Mesenchymal stem cell (in vitro differentiated cells and primary cell): ENCODE data around the gene EP400.

Experiments
- DNase-seq: peaks from one replicate; pipeline ENCODE4 v3.0.0-alpha.2; 2013
- H2AFZ ChIP-seq: one replicate; pipeline ENCODE4 v1.6.1; 2013; ENCODE audit warnings: low read depth, mild to moderate bottlenecking, control low read depth, inconsistent platforms, low read length, moderate library complexity
- H2AK5ac ChIP-seq: 2 replicates; pipeline ENCODE4 v1.6.1; 2013; ENCODE audit warnings: low read length, moderate library complexity, mild to moderate bottlenecking, inconsistent platforms; ENCODE audit not compliant: severe bottlenecking
- H2BK120ac ChIP-seq: one replicate; pipeline ENCODE4 v1.6.1; 2013; ENCODE audit warnings: low read depth, mild to moderate bottlenecking, inconsistent platforms, low read length, moderate library complexity
- H2BK12ac ChIP-seq, 2 experiments: one replicate each; pipeline ENCODE4 v1.6.1; 2013; ENCODE audit warnings: inconsistent platforms in 2 of 2, low read length in 2 of 2, mild to moderate bottlenecking in 2 of 2, moderate library complexity in 2 of 2, control low read depth in 1 of 2
- H2BK15ac ChIP-seq: one replicate; pipeline ENCODE4 v1.6.1; 2013; ENCODE audit warnings: mild to moderate bottlenecking, low read depth, inconsistent platforms; ENCODE audit not compliant: poor library complexity, severe bottlenecking
- H2BK5ac ChIP-seq: 2 replicates; pipeline ENCODE4 v1.6.1; 2013; ENCODE audit warnings: low read depth, mild to moderate bottlenecking, low read length, control low read depth, inconsistent platforms; ENCODE audit not compliant: poor library complexity, severe bottlenecking
- H3K14ac ChIP-seq, 2 experiments: one replicate each; pipeline ENCODE4 v1.6.1; 2013; ENCODE audit warnings: inconsistent platforms in 2 of 2, low read length in 2 of 2, control low read depth in 1 of 2, mild to moderate bottlenecking in 1 of 2, moderate library complexity in 1 of 2
- H3K18ac ChIP-seq, 2 experiments: one replicate each; pipeline ENCODE4 v1.6.1; 2013; ENCODE audit warnings: inconsistent platforms in 2 of 2, low read length in 2 of 2, control low read depth in 1 of 2, low read depth in 1 of 2, mild to moderate bottlenecking in 1 of 2
- H3K23ac ChIP-seq, 2 experiments: one replicate each; pipeline ENCODE4 v1.6.1; 2013; ENCODE audit warnings: inconsistent platforms in 2 of 2, low read length in 2 of 2, mild to moderate bottlenecking in 2 of 2, moderate library complexity in 2 of 2, control low read depth in 1 of 2
- H3K27ac ChIP-seq: 2 replicates; pipeline ENCODE4 v1.5.1; 2013; ENCODE audit warnings: mild to moderate bottlenecking, moderate library complexity, low read length, control low read depth, inconsistent platforms; ENCODE audit not compliant: poor library complexity, severe bottlenecking
- H3K27me3 ChIP-seq, 2 experiments: 2 replicates each; pipeline versions ENCODE4 v1.6.1 to v1.7.0; 2013; ENCODE audit warnings: low read length in 2 of 2, mild to moderate bottlenecking in 2 of 2, moderate library complexity in 2 of 2, control low read depth in 1 of 2, inconsistent platforms in 1 of 2; ENCODE audit not compliant: control insufficient read depth in 1 of 2, insufficient read depth in 1 of 2
- H3K36me3 ChIP-seq, 2 experiments: 2 replicates each; pipeline versions ENCODE4 v1.6.1 to v1.7.0; 2013; ENCODE audit warnings: low read length in 2 of 2, control low read depth in 1 of 2, inconsistent platforms in 1 of 2, low read depth in 1 of 2, mild to moderate bottlenecking in 1 of 2; ENCODE audit not compliant: insufficient read depth in 2 of 2, control insufficient read depth in 1 of 2
- H3K4ac ChIP-seq, 2 experiments: one replicate each; pipeline ENCODE4 v1.6.1; 2013; ENCODE audit warnings: inconsistent platforms in 2 of 2, low read length in 2 of 2, mild to moderate bottlenecking in 2 of 2, moderate library complexity in 2 of 2, control low read depth in 1 of 2, low read depth in 1 of 2
- H3K4me1 ChIP-seq: 2 replicates; pipeline ENCODE4 v1.6.1; 2013; ENCODE audit warnings: low read depth, low read length, control low read depth; ENCODE audit not compliant: control insufficient read depth, insufficient read depth
- H3K4me2 ChIP-seq: 2 replicates; pipeline ENCODE4 v1.6.1; 2013; ENCODE audit warnings: low read length, mild to moderate bottlenecking, inconsistent platforms; ENCODE audit not compliant: poor library complexity, severe bottlenecking
- H3K4me3 ChIP-seq, 2 experiments: 2 replicates each; pipeline versions ENCODE4 v1.5.1 to v1.7.0; 2013; ENCODE audit warnings: low read length in 2 of 2, mild to moderate bottlenecking in 2 of 2, control low read depth in 1 of 2, low read depth in 1 of 2; ENCODE audit not compliant: insufficient read depth in 1 of 2
- H3K79me1 ChIP-seq: replicated peaks from 2 replicates; pipeline ENCODE4 v1.6.1; 2013; ENCODE audit warnings: mild to moderate bottlenecking, control low read depth, low read length, inconsistent platforms; ENCODE audit not compliant: poor library complexity, severe bottlenecking
- H3K9ac ChIP-seq: 2 replicates; pipeline ENCODE4 v1.7.0; 2013; ENCODE audit warnings: mild to moderate bottlenecking, low read length, moderate library complexity
- H3K9me3 ChIP-seq: 2 replicates; pipeline ENCODE4 v1.7.0; 2013; ENCODE audit warnings: mild to moderate bottlenecking, low read length; ENCODE audit not compliant: control insufficient read depth
- H4K8ac ChIP-seq: one replicate; pipeline ENCODE4 v1.6.1; 2013; ENCODE audit warnings: inconsistent platforms, mild to moderate bottlenecking, low read length, moderate library complexity
- H4K91ac ChIP-seq: one replicate; pipeline ENCODE4 v1.6.1; 2013; ENCODE audit warnings: mild to moderate bottlenecking, low read length, inconsistent platforms
- WGBS: methylation state at CpG from one replicate; pipeline ENCODE4 v1.1.7; 2013; ENCODE audit warnings: mixed read lengths; 5-methylcytosine and 5-hydroxymethylcytosine counted together

EP400 gene

DNA sequence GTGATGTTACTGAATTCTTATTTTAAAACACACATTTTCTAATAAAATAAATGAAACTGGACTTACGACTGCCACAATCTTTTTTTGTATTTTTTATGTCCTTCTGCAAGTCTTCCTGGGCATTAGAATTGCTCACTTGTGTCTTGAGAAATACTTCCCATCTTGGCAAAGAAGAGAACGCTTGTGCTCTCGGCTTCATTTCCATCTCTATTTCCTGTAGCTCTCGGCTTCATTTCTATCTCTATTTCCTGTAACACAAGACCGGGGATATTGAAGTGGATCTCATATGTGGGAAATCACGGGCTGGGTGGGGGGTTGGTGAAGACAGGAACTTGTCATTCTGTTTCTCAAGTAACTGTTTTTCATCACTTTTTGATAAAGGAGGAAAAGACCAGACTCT is 77.9 kb downstream of the EP400 start:
- Histone ChIP-seq H3K9me3 (no peaks in the 10 kb centered on the region), H4K91ac (no peak overlapping the region), H3K27me3 (no peaks in the 10 kb centered on the region), H2BK15ac (no peak overlapping the region), H2BK12ac (no peak overlapping the region), H3K27ac (no peak overlapping the region), H3K23ac (no peak overlapping the region), H3K4ac (no peak overlapping the region), H3K4me1 (peaks cover 11% of the 10 kb centered on the region), H3K9ac (no peak overlapping the region), H3K4me2 (no peak overlapping the region), H2BK5ac (no peak overlapping the region), H2AK5ac (no peak overlapping the region), H2AFZ (no peak overlapping the region), H3K14ac (no peak overlapping the region), H3K79me1 (peaks cover 42% of the 10 kb centered on the region), H3K4me3 (no peak overlapping the region), H3K18ac (no peak overlapping the region), H3K36me3 (peaks cover 68 to 94% of the 10 kb centered on the region in 2 experiments), H4K8ac (no peak overlapping the region), H2BK120ac (no peak overlapping the region)
- over 99% methylated on average over 5 of the region's 6 CpGs for WGBS
- no peak for DNase-seq

GRCh38 chr12:132028111-132028510 is 78.4 kb downstream of the EP400 start:
- no peaks in the 10 kb centered on the region for H3K9me3 ChIP-seq
- no peak overlapping the region for H2AFZ ChIP-seq
- no peak overlapping the region for H2BK12ac ChIP-seq
- H2BK5ac ChIP-seq, result no peak overlapping the region
- no peak overlapping the region for H4K91ac ChIP-seq
- peaks cover 72 to 92% of the 10 kb centered on the region in 2 experiments for H3K36me3 ChIP-seq
- H2BK120ac ChIP-seq, result no peak overlapping the region
- H2AK5ac ChIP-seq, result no peak overlapping the region
- no peak overlapping the region for H3K18ac ChIP-seq
- peaks cover 11% of the 10 kb centered on the region for H3K4me1 ChIP-seq
- peaks cover 42% of the 10 kb centered on the region for H3K79me1 ChIP-seq
- H2BK15ac ChIP-seq, result no peak overlapping the region
- H3K23ac ChIP-seq, result no peak overlapping the region
- H3K27ac ChIP-seq, result no peak overlapping the region
- H3K4me3 ChIP-seq, result no peak overlapping the region
- no peak overlapping the region for H3K14ac ChIP-seq
- H3K4ac ChIP-seq, result no peak overlapping the region
- H3K4me2 ChIP-seq, result no peak overlapping the region
- no peak overlapping the region for H4K8ac ChIP-seq
- no peak for DNase-seq
- 99% methylated on average over 15 of the region's 15 CpGs for WGBS
- no peak overlapping the region for H3K9ac ChIP-seq
- no peaks in the 10 kb centered on the region for H3K27me3 ChIP-seq

GRCh38 chr12:132029503-132030300 is 80.0 kb downstream of the EP400 start:
- H2BK5ac ChIP-seq, result no peak overlapping the region
- no peak overlapping the region for H3K23ac ChIP-seq
- peaks cover 40% of the 10 kb centered on the region for H3K79me1 ChIP-seq
- no peak overlapping the region for H2AK5ac ChIP-seq
- H4K8ac ChIP-seq, result no peak overlapping the region
- WGBS, result 94% methylated on average over 26 of the region's 26 CpGs
- H3K27ac ChIP-seq, result no peak overlapping the region
- H2BK12ac ChIP-seq, result no peak overlapping the region
- no peak overlapping the region for H2BK15ac ChIP-seq
- no peak overlapping the region for H4K91ac ChIP-seq
- H3K27me3 ChIP-seq, result no peaks in the 10 kb centered on the region
- H3K14ac ChIP-seq, result peak overlapping the region in 1 of 2 experiments; percentile 53
- no peak overlapping the region for H3K18ac ChIP-seq
- H3K4ac ChIP-seq, result no peak overlapping the region
- H2AFZ ChIP-seq, result no peak overlapping the region
- H3K4me3 ChIP-seq, result no peak overlapping the region
- H2BK120ac ChIP-seq, result no peak overlapping the region
- H3K9me3 ChIP-seq, result no peaks in the 10 kb centered on the region
- H3K36me3 ChIP-seq, result peaks cover 68 to 93% of the 10 kb centered on the region in 2 experiments
- peak; percentile 15 for DNase-seq
- no peak overlapping the region for H3K9ac ChIP-seq
- H3K4me2 ChIP-seq, result no peak overlapping the region
- peaks cover 18% of the 10 kb centered on the region for H3K4me1 ChIP-seq

GRCh38 chr12:132030367-132031038 is 80.8 kb downstream of the EP400 start:
- Histone ChIP-seq H2BK15ac (no peak overlapping the region), H3K27me3 (no peaks in the 10 kb centered on the region), H2AFZ (no peak overlapping the region), H4K8ac (no peak overlapping the region), H2AK5ac (no peak overlapping the region), H3K9ac (no peak overlapping the region), H3K18ac (no peak overlapping the region), H3K9me3 (no peaks in the 10 kb centered on the region), H3K36me3 (peaks cover 70 to 93% of the 10 kb centered on the region in 2 experiments), H2BK5ac (no peak overlapping the region), H2BK120ac (no peak overlapping the region), H3K23ac (no peak overlapping the region), H3K4ac (no peak overlapping the region), H3K14ac (no peak overlapping the region), H3K4me3 (no peak overlapping the region), H3K79me1 (peaks cover 41% of the 10 kb centered on the region), H4K91ac (no peak overlapping the region), H2BK12ac (peak overlapping the region in 1 of 2 experiments; percentile 24), H3K4me2 (no peak overlapping the region), H3K27ac (peak overlapping the region; percentile 27), H3K4me1 (peaks cover 18% of the 10 kb centered on the region)
- peak; percentile 70 for DNase-seq
- whole genome bisulfite sequencing, result 88% methylated on average over 9 of the region's 11 CpGs
